HG02970 (cell line): ENCODE results near the gene STK38L.
A peak's percentile ranks its signal among the peaks of the same experiment; 100 is the strongest.

Source experiments
- ATAC-seq: cut with Tn5 transposase; IDR thresholded peaks from one replicate; pipeline ENCODE4 v1.9.1; 2021; ENCODE audit warnings: mild to moderate bottlenecking, moderate library complexity, moderate number of reproducible peaks; ENCODE audit not compliant: unreplicated experiment, low FRiP score

Gene STK38L

GRCh38 chr12:27243804-27244688 is at the start of gene STK38L:
STK38L (plus strand) TSS chr12:27244286; CDS start chr12:27297721, 53,435 bp downstream.
- peak; percentile 94 for ATAC-seq

GRCh38 chr12:27194644-27195043 is 49.4 kb upstream of the STK38L start:
- no peak for ATAC-seq

- ATAC-seq: no peak
These were observed 46.0 kb upstream of the STK38L start for GRCh38 chr12:27198036-27198435.

- ATAC-seq: no peak
These were observed 44.3 kb upstream of the STK38L start for GRCh38 chr12:27199638-27200300.

DNA sequence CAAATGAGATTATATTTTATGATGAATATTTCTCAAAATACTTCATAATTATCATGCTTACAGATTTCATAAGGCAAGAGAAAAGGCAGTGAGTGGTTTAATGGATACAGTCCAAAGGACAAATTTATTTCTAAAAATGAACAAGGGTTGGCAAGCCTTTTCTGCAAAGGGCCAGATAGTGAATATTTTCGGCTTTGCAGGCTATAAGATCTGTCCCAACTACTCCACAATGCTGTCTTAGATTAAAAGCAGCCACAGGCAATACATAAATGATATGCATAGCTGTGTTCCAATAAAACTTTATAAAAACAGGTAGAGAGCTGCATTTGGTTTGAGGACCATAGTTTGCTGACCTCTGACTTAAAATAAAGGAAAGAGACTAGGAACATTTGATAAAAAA is 42.9 kb upstream of the STK38L start:
- no peak for ATAC-seq

DNA sequence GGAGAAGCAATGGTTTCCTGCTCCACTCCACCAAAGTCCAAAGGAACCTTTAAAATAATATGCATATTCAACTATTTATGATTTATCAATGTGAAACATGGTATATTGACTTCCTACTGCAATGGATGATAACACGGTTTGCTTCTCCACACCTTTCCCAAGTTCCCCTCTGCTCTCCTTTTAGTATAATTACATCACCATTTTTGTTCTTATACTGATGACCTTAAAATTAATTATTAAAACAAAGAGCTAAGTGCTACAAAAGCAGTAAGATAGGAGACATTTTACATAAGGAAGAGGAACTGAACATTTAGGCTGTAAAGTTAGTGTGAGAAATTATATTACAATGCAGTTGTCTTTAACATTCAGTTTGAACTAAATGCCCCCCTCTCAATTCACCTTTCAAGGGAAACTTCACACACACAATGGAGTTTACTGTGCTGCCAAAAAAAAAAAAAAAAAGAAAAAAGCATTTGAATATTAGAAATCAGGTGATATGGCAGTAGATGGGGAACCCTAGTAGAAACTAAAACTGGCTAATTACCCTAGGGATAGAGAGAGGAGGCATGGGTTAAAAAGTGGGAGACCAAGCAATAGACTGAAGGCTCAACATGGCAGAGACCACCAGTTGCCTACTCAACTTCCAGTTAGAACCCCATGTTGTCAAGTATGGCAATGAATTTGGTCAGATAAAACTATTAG is 37.1 kb upstream of the STK38L start:
- no peak for ATAC-seq

DNA sequence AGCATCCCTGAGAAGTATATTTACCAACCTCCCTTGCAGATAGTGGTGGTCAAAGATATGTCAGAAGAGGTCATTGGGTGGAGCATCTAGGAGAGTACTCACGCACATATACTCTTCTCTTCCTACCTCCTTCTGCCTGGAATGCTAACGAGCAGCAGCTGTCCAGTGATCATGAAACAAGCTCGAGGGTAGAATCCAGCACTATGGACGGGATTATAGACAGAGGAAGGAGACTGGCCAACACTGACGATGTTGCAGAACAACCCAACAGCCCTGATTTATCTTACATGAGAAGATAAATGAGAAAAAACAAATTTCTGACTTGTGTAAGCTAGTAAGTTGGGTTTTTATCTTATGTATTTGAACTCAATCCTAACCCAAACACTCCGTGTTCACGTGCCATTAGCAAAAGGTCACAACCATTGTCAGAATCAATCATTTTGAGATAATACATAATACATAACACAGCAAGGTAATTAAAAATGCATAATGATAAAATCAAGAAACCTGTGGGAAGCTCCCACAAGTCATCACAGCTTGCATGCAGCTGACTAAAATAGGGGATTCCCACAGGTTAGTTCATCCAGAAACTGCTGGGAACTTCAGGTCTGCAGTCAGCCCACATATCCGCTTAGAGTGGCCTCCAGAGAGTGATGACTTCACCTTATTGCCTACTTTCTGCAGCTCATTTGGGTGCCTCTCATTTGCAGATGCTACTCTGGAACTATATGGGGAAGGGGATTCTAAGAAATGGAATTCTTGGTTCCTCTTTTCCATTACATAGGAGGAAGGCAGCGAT is 36.3 kb upstream of the STK38L start:
- ATAC-seq: peak; percentile 74

DNA sequence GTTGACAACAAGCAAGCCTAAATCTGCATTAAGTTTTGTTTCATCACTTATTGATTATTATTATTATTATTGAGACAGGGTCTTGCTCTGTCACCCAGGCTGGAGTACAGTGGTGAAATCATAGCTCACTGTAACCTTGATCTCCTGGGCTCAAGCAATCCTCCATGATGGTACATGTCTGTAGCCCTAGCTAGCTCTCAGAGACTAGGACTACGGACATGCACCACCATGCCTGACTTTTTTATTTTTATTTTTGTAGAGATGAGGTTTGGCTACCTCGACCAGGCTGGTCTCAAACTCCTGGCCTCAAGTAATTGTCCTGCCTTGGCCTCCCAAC is 35.7 kb upstream of the STK38L start:
- ATAC-seq: no peak

DNA sequence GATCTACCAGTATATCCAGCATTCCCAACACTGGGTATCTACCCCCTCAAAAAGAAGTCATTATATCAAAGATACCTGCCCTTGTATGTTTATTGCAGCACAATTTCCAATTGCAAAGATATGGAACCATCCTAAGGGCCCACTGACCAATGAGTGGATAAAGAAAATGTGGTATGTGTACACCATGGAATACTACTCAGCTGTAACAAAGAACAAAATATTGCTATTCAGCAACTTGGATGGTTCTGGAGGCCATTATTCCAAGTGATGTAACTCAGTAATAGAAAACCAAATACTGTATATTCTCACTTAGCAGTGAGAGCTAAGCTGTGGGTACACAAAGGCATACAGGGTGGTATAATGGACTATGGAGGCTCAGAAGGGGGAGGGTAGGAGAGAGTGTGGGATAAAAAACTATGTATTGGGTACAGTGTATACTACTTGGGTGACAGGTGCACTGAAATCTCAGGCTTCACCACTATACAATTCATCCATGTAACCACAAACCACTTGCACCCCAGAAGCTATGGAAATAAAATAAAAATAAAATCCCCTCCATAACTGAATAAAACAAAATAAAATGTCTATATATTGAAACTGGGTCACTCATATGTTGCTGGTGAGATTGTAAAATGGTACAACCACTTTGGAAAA is 34.7 kb upstream of the STK38L start:
- no peak for ATAC-seq

DNA sequence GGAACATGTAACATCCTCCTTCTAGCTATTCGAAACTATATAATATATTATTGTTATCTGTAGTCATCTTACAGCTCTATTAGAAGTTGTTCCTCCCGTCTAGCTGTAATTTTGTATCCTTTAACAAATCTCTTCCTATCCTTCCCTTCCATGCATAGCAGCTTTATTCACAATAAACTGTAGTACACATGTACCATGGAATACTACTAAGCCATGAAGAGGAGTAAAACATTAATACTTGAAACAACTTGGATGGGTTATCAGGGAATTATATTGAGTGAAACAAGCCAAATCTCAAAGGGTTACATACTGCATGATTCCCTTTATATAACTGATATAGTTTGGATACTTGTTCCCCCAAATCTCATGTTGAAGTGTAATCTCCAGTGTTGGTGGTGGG is 33.9 kb upstream of the STK38L start:
- no peak for ATAC-seq

GRCh38 chr12:27212861-27213260 is 31.2 kb upstream of the STK38L start:
- ATAC-seq: no peak

DNA sequence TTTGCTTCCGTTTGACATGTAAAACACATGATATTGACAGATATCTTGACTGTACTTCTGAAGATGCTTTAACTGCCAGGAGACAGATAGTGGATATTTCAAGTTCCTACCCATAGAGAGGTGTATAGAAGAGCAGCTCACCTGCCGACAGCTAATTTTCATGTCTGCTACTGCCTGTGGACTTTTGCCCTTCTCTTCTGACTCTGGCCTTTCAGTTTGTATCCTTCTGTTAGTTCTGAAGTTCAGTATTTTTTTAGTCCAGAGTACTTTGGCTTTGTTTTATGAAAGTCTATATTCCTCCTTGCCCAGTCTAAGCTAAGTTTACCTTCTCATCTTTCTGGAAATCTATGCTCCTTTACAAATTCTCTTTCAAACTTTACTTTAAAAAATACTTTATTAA is 30.8 kb upstream of the STK38L start:
- ATAC-seq: no peak

- no peak for ATAC-seq
These were observed 30.0 kb upstream of the STK38L start for GRCh38 chr12:27213830-27214787.

DNA sequence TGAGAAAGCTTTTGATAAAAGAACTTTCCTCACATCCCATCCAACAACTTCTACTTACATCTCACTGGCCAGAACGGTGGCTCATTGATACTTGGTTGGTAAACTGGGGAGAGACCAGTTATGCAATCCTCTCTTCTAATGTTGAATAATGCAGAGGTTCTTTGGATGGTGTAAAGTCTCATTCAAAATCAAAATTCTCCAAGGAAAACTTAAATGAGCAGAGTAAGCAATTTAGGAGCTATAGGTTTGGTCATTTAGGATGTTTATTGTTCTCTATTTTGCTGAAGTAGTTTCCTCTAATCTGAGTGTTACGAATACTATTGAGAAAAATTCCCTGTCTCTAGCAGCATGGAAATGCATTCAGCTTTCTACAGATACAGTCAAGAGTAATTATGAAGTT is 26.5 kb upstream of the STK38L start:
- ATAC-seq: no peak

GRCh38 chr12:27219693-27220054 is 24.4 kb upstream of the STK38L start:
- ATAC-seq: no peak

DNA sequence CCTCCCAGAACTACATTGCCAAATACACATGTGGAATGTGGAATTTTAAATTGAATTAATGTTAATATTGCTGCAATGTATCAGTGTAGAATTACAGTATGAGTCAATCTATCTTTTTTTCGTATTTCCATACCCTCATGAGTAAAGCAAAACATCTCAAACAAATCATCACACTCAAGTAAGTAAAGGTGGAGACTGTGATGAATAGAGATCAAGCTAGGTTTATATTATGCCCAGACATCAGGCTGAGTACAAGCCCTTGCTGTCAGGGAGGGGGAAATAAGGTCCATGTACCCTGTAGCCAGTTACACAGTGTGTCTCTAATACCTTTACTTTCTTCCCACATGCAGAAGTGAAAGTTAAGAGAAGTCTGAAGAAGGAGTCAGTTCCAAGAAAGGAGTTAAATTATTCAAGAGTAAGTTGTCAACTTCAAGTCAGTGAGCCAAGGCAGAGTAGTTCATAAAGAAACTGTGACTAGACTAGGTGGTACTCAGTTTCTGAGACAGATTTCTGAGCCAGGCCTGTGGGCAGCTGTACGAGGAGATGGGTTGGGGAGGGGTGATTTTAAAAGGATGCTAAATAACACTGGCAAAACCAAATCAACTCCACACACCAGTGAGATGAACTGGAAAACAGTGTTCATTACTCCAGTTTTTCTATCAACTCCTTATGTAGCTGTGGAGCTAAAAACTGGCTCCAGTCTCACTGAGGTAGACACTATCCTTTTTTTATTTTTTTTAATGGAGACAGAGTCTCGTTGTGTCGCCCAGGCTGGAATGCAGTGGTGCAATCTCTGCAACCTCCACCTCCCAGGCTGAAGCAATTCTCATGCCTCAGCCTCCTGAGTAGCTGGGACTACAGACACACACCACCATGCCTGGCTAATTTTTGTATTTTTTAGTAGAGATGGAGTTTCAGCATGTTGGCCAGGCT is 23.8 kb upstream of the STK38L start:
- ATAC-seq: no peak

GRCh38 chr12:27220988-27221345 is 23.1 kb upstream of the STK38L start:
- no peak for ATAC-seq
